NCI-H1417 treated with DMSO at 0.1 percent for 48 hours (cell line): ENCODE results near the gene ATG10.
"Not testable (repeated sequence)": the region's sequence is repeated elsewhere in the genome, so short reads cannot be mapped to it uniquely, and the experiment has no call there.

Source experiments
- DNase-seq: peaks from one replicate; lab custom pipeline; 2025; lab: John Stamatoyannopoulos, UW

ATG10 gene

GRCh38 chr5:82222597-82223574 lies 251.1 kb downstream of the ATG10 start:
- DNase-seq, result no peak

- peak; percentile 16 for DNase-seq
Measured at GRCh38 chr5:82225525-82226172, 253.8 kb downstream of the ATG10 start.

GRCh38 chr5:82234885-82235284 lies 263.1 kb downstream of the ATG10 start:
- DNase-seq, result no peak

GRCh38 chr5:82244151-82244550 lies 272.3 kb downstream of the ATG10 start:
- no peak for DNase-seq

- DNase-seq, result no peak
Measured at GRCh38 chr5:82244854-82245635, 273.2 kb downstream of the ATG10 start.

GRCh38 chr5:82246960-82247574 lies 275.2 kb downstream of the ATG10 start:
- no peak for DNase-seq

- DNase-seq, result no peak
Measured at GRCh38 chr5:82252744-82253143, 280.9 kb downstream of the ATG10 start.

- no peak for DNase-seq
Measured at GRCh38 chr5:82255844-82256243, 284.0 kb downstream of the ATG10 start.

- DNase-seq, result no peak
Measured at GRCh38 chr5:82257247-82257646, 285.4 kb downstream of the ATG10 start.

- DNase-seq, result no peak
Measured at GRCh38 chr5:82257729-82258128, 285.9 kb downstream of the ATG10 start.

GRCh38 chr5:82259172-82259800 lies 287.5 kb downstream of the ATG10 start:
- no peak for DNase-seq

- DNase-seq, result no peak
Measured at GRCh38 chr5:82265047-82265446, 293.2 kb downstream of the ATG10 start.

GRCh38 chr5:82267297-82267933 lies 295.6 kb downstream of the ATG10 start:
- not testable (repeated sequence) for DNase-seq

GRCh38 chr5:82269363-82269762 lies 297.5 kb downstream of the ATG10 start:
- DNase-seq, result not testable (repeated sequence)

GRCh38 chr5:82272571-82273356 lies 300.9 kb downstream of the ATG10 start:
- not testable (repeated sequence) for DNase-seq

GRCh38 chr5:82273426-82273825 lies 301.6 kb downstream of the ATG10 start:
- DNase-seq, result not testable (repeated sequence)

GRCh38 chr5:82274343-82275211 lies 302.8 kb downstream of the ATG10 start:
- DNase-seq, result no peak

- DNase-seq, result no peak
Measured at GRCh38 chr5:82275216-82275664, 303.4 kb downstream of the ATG10 start.
